Measurements from ENCODE around the gene NEDD4L. TPM values are rescaled to one million over a fixed set of nuclear protein-coding genes. Genes with fewer than 3 reads are reported as not detected.
A peak's percentile ranks its signal among the peaks of the same experiment; 100 is the strongest.
"Not testable (repeated sequence)": the region's sequence is repeated elsewhere in the genome, so short reads cannot be mapped to it uniquely, and the experiment has no call there.

NEDD4L gene
- total RNA-seq, 2 donors from 2014 or later = 5.0 to 7.3 TPM

- Mint-ChIP-seq H3K9me3 (no peaks in the 10 kb centered on the region), H3K4me1 (ENCODE audit: low read depth) (no peaks in the 10 kb centered on the region), H3K27me3 (ENCODE audit: low read depth) (peaks cover 10% of the 10 kb centered on the region)
These were observed 125.0 kb downstream of the NEDD4L start for GRCh38 chr18:58168993-58169392.

GRCh38 chr18:58169472-58169871 is 125.4 kb downstream of the NEDD4L start:
- no peaks in the 10 kb centered on the region for H3K36me3 Mint-ChIP-seq (ENCODE audit: insufficient read depth in 2 of 2)
- peaks cover 10% of the 10 kb centered on the region for H3K27me3 Mint-ChIP-seq (ENCODE audit: low read depth)

More at GRCh38 chr18:58168993-58169392, 125.0 kb downstream of the NEDD4L start:
- no peaks in the 10 kb centered on the region for H3K36me3 Mint-ChIP-seq (ENCODE audit: insufficient read depth in 2 of 2)
- no peak overlapping the region for H3K27ac Mint-ChIP-seq
- DNase-seq = no peak
- no peak for ATAC-seq (replicated peaks in 1 of 2)
- no peak overlapping the region for H3K4me3 Mint-ChIP-seq

GRCh38 chr18:58170036-58170435 is 126.0 kb downstream of the NEDD4L start:
- H3K27ac Mint-ChIP-seq; DNase-seq; H3K27me3 Mint-ChIP-seq (ENCODE audit: low read depth); H3K4me3 Mint-ChIP-seq; H3K36me3 Mint-ChIP-seq (ENCODE audit: insufficient read depth in 2 of 2); H3K9me3 Mint-ChIP-seq; H3K4me1 Mint-ChIP-seq (ENCODE audit: low read depth); ATAC-seq (replicated peaks in 1 of 2): not testable (repeated sequence)

More at GRCh38 chr18:58169472-58169871, 125.4 kb downstream of the NEDD4L start:
- no peak overlapping the region for H3K4me3 Mint-ChIP-seq
- no peak for DNase-seq
- no peak for ATAC-seq (replicated peaks in 1 of 2)
- H3K9me3 Mint-ChIP-seq = no peaks in the 10 kb centered on the region
- no peak overlapping the region for H3K27ac Mint-ChIP-seq
- no peaks in the 10 kb centered on the region for H3K4me1 Mint-ChIP-seq (ENCODE audit: low read depth)

- Mint-ChIP-seq H3K4me3 (no peak overlapping the region), H3K36me3 (ENCODE audit: insufficient read depth in 2 of 2) (no peaks in the 10 kb centered on the region), H3K9me3 (no peaks in the 10 kb centered on the region), H3K4me1 (ENCODE audit: low read depth) (no peaks in the 10 kb centered on the region), H3K27ac (no peak overlapping the region), H3K27me3 (ENCODE audit: low read depth) (peaks cover 16% of the 10 kb centered on the region)
- no peak for DNase-seq
- ATAC-seq (replicated peaks in 1 of 2) = no peak
These were observed 128.0 kb downstream of the NEDD4L start for GRCh38 chr18:58172031-58172430.

- Mint-ChIP-seq H3K4me1 (ENCODE audit: low read depth) (no peaks in the 10 kb centered on the region), H3K36me3 (ENCODE audit: insufficient read depth in 2 of 2) (no peaks in the 10 kb centered on the region)
- DNase-seq = no peak
These were observed 130.3 kb downstream of the NEDD4L start for GRCh38 chr18:58174285-58174684.

GRCh38 chr18:58175122-58175785 is 131.2 kb downstream of the NEDD4L start:
- no peak for DNase-seq
- ATAC-seq (replicated peaks in 1 of 2) = no peak
- Mint-ChIP-seq H3K9me3 (no peaks in the 10 kb centered on the region), H3K27ac (no peak overlapping the region), H3K4me1 (ENCODE audit: low read depth) (no peaks in the 10 kb centered on the region), H3K36me3 (ENCODE audit: insufficient read depth in 2 of 2) (no peaks in the 10 kb centered on the region), H3K4me3 (no peak overlapping the region), H3K27me3 (ENCODE audit: low read depth) (peaks cover 16% of the 10 kb centered on the region)

More at GRCh38 chr18:58174285-58174684, 130.3 kb downstream of the NEDD4L start:
- no peak overlapping the region for H3K4me3 Mint-ChIP-seq
- ATAC-seq (replicated peaks in 1 of 2) = no peak
- no peaks in the 10 kb centered on the region for H3K9me3 Mint-ChIP-seq
- H3K27me3 Mint-ChIP-seq (ENCODE audit: low read depth) = peaks cover 16% of the 10 kb centered on the region
- H3K27ac Mint-ChIP-seq = no peak overlapping the region

GRCh38 chr18:58175786-58176176 is 131.8 kb downstream of the NEDD4L start:
- Mint-ChIP-seq H3K4me3 (no peak overlapping the region), H3K27me3 (ENCODE audit: low read depth) (peaks cover 16% of the 10 kb centered on the region), H3K4me1 (ENCODE audit: low read depth) (no peaks in the 10 kb centered on the region), H3K9me3 (no peaks in the 10 kb centered on the region), H3K27ac (no peak overlapping the region), H3K36me3 (ENCODE audit: insufficient read depth in 2 of 2) (no peaks in the 10 kb centered on the region)
- ATAC-seq (replicated peaks in 1 of 2) = no peak
- no peak for DNase-seq

- Mint-ChIP-seq H3K4me1 (ENCODE audit: low read depth) (no peaks in the 10 kb centered on the region), H3K9me3 (no peaks in the 10 kb centered on the region), H3K36me3 (ENCODE audit: insufficient read depth in 2 of 2) (no peaks in the 10 kb centered on the region), H3K4me3 (no peak overlapping the region), H3K27me3 (ENCODE audit: low read depth) (peaks cover 10% of the 10 kb centered on the region), H3K27ac (no peak overlapping the region)
- ATAC-seq (replicated peaks in 1 of 2) (no peak), DNase-seq (no peak)
These were observed 133.1 kb downstream of the NEDD4L start for GRCh38 chr18:58177004-58177717.

- no peak overlapping the region for H3K4me3 Mint-ChIP-seq
- no peaks in the 10 kb centered on the region for H3K4me1 Mint-ChIP-seq (ENCODE audit: low read depth)
- H3K27ac Mint-ChIP-seq = no peak overlapping the region
- H3K9me3 Mint-ChIP-seq = no peaks in the 10 kb centered on the region
- no peak for ATAC-seq (replicated peaks in 1 of 2)
- peaks cover 7% of the 10 kb centered on the region for H3K27me3 Mint-ChIP-seq (ENCODE audit: low read depth)
- no peaks in the 10 kb centered on the region for H3K36me3 Mint-ChIP-seq (ENCODE audit: insufficient read depth in 2 of 2)
- DNase-seq = no peak
These were observed 134.0 kb downstream of the NEDD4L start for GRCh38 chr18:58177896-58178470.

GRCh38 chr18:58178511-58178910 is 134.5 kb downstream of the NEDD4L start:
- Mint-ChIP-seq H3K4me1 (ENCODE audit: low read depth) (no peaks in the 10 kb centered on the region), H3K36me3 (ENCODE audit: insufficient read depth in 2 of 2) (no peaks in the 10 kb centered on the region), H3K9me3 (no peaks in the 10 kb centered on the region), H3K4me3 (no peak overlapping the region), H3K27ac (no peak overlapping the region), H3K27me3 (ENCODE audit: low read depth) (peaks cover 7% of the 10 kb centered on the region)
- ATAC-seq (replicated peaks in 1 of 2) (no peak), DNase-seq (no peak)

GRCh38 chr18:58180172-58180571 is 136.1 kb downstream of the NEDD4L start:
- H3K36me3 Mint-ChIP-seq (ENCODE audit: insufficient read depth in 2 of 2) = no peaks in the 10 kb centered on the region
- ATAC-seq (replicated peaks in 1 of 2) (no peak), DNase-seq (no peak)
- no peaks in the 10 kb centered on the region for H3K4me1 Mint-ChIP-seq (ENCODE audit: low read depth)
- no peak overlapping the region for H3K4me3 Mint-ChIP-seq
- no peaks in the 10 kb centered on the region for H3K9me3 Mint-ChIP-seq
- H3K27ac Mint-ChIP-seq = no peak overlapping the region
- peaks cover 7% of the 10 kb centered on the region for H3K27me3 Mint-ChIP-seq (ENCODE audit: low read depth)

GRCh38 chr18:58180738-58181353 is 136.8 kb downstream of the NEDD4L start:
- peak; percentile 46 to 52 for ATAC-seq (replicated peaks in 1 of 2)
- peak; percentile 49 to 65 for DNase-seq
- peaks cover 7% of the 10 kb centered on the region for H3K27me3 Mint-ChIP-seq (ENCODE audit: low read depth)
- H3K9me3 Mint-ChIP-seq = no peaks in the 10 kb centered on the region
- H3K4me3 Mint-ChIP-seq = no peak overlapping the region
- H3K27ac Mint-ChIP-seq = no peak overlapping the region
- H3K36me3 Mint-ChIP-seq (ENCODE audit: insufficient read depth in 2 of 2) = no peaks in the 10 kb centered on the region
- H3K4me1 Mint-ChIP-seq (ENCODE audit: low read depth) = no peaks in the 10 kb centered on the region

- Mint-ChIP-seq H3K36me3 (ENCODE audit: insufficient read depth in 2 of 2) (no peaks in the 10 kb centered on the region), H3K27ac (no peak overlapping the region), H3K27me3 (ENCODE audit: low read depth) (no peaks in the 10 kb centered on the region), H3K9me3 (no peaks in the 10 kb centered on the region), H3K4me3 (no peak overlapping the region), H3K4me1 (ENCODE audit: low read depth) (no peaks in the 10 kb centered on the region)
- ATAC-seq (replicated peaks in 1 of 2) = no peak
- DNase-seq = no peak
These were observed 138.0 kb downstream of the NEDD4L start for GRCh38 chr18:58181988-58182387.

All from activated T-cell treated with anti-CD3 and anti-CD28 coated beads, Interleukin-2, amount 50 U/mL, for 72 hours (primary cell).